Nephron progenitor cell (in vitro differentiated cells): ENCODE data around the gene GID8.

Experiments
- DNase-seq: peaks from one replicate; pipeline ENCODE4 v3.0.0; 2021
- H3K27ac Mint-ChIP-seq: 2 replicates; pipeline ENCODE4 v1.8.0; 2021; ENCODE audit warnings: mild to moderate bottlenecking, moderate library complexity, mixed read lengths
- H3K27me3 Mint-ChIP-seq: 2 replicates; pipeline ENCODE4 v1.8.0; 2021; ENCODE audit warnings: mild to moderate bottlenecking, low read depth, mixed read lengths; ENCODE audit not compliant: poor library complexity
- H3K36me3 Mint-ChIP-seq: 2 replicates; pipeline ENCODE4 v1.8.0; 2021; ENCODE audit warnings: low read depth, mixed read lengths
- H3K4me1 Mint-ChIP-seq: 2 replicates; pipeline ENCODE4 v1.8.0; 2021; ENCODE audit warnings: mixed read lengths
- H3K4me3 Mint-ChIP-seq: 2 replicates; pipeline ENCODE4 v1.8.0; 2021; ENCODE audit warnings: mild to moderate bottlenecking, moderate library complexity, mixed read lengths
- H3K9me3 Mint-ChIP-seq: 2 replicates; pipeline ENCODE4 v1.8.0; 2021; ENCODE audit warnings: mild to moderate bottlenecking, moderate library complexity, mixed read lengths
- TF ChIP-seq, protein P1 (sequence below): fragments of 200-600 bp; sonication (generic); IDR thresholded peaks from 2 replicates; pipeline ENCODE4 v1.5.0; 2021; ENCODE audit warnings: antibody characterized with exemption

Gene GID8

DNA sequence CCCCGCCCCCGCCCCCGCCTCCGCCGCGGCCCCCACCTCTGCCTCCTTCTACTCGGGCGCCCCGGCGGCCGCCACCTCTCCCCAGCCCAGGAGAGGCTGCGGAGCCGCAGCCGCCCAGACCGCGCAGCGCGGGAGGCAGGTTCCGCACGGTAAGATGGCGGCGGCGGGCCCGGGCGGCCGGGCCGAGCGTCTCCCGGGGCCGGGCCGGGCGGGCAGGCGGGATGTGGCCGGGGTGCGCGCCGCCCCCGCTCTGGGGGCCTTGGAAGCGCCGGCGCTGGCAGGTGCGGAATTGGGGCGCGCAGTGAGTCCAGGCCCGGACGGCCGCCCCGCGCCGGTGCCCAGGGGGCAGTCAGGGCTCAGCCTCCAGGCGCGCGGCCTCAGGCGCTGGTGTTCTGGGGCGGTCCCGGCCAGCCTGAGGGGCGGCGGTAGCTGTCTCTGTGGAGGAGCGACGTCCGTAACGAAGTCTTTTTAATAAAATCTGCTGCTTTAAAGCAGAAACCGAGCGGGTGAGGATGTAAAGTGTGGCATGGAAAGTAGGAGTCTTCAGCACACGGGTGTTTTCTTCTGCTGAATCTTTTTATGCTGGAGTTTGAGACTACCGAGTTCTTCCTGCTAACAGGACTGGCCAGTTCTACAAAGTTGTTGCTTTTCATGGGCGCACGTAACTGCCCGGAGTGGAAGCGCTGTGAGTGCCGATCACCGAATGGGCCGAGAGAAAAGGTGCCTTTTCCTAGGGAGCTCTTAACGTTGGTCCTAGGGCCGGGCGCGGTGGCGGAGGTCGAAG lies at the start of gene GID8:
GID8 (plus strand) TSS at position 43 of the 784 bp plus-strand sequence. CDS start 3,356 bp downstream, outside the sequence.
- H3K36me3 Mint-ChIP-seq, result peaks cover 26% of the 10 kb centered on the region
- H3K27ac Mint-ChIP-seq, result peak within 1 kb of the TSS; percentile 99
- no peaks in the 10 kb centered on the region for H3K9me3 Mint-ChIP-seq
- TF ChIP-seq, protein P1, sequence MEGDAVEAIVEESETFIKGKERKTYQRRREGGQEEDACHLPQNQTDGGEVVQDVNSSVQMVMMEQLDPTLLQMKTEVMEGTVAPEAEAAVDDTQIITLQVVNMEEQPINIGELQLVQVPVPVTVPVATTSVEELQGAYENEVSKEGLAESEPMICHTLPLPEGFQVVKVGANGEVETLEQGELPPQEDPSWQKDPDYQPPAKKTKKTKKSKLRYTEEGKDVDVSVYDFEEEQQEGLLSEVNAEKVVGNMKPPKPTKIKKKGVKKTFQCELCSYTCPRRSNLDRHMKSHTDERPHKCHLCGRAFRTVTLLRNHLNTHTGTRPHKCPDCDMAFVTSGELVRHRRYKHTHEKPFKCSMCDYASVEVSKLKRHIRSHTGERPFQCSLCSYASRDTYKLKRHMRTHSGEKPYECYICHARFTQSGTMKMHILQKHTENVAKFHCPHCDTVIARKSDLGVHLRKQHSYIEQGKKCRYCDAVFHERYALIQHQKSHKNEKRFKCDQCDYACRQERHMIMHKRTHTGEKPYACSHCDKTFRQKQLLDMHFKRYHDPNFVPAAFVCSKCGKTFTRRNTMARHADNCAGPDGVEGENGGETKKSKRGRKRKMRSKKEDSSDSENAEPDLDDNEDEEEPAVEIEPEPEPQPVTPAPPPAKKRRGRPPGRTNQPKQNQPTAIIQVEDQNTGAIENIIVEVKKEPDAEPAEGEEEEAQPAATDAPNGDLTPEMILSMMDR, result no peak
- H3K4me1 Mint-ChIP-seq, result peaks cover 31% of the 10 kb centered on the region
- DNase-seq, result no peak
- H3K4me3 Mint-ChIP-seq, result peak within 1 kb of the TSS; percentile 100
- peaks cover 4% of the 10 kb centered on the region for H3K27me3 Mint-ChIP-seq

GRCh38 chr20:62888406-62888805 lies 49.5 kb upstream of the GID8 start:
- Mint-ChIP-seq H3K27ac (no peak overlapping the region), H3K4me1 (peaks cover 34% of the 10 kb centered on the region), H3K27me3 (no peaks in the 10 kb centered on the region), H3K9me3 (no peaks in the 10 kb centered on the region), H3K4me3 (no peak overlapping the region), H3K36me3 (peaks cover 80% of the 10 kb centered on the region)
- TF ChIP-seq, protein P1, result no peak
- DNase-seq, result no peak

- Mint-ChIP-seq H3K9me3 (no peaks in the 10 kb centered on the region), H3K27ac (no peak overlapping the region), H3K4me3 (no peak overlapping the region), H3K27me3 (no peaks in the 10 kb centered on the region), H3K4me1 (peaks cover 34% of the 10 kb centered on the region), H3K36me3 (peaks cover 85% of the 10 kb centered on the region)
- DNase-seq, result no peak
- TF ChIP-seq, protein P1, result no peak
Measured at GRCh38 chr20:62888910-62889309, 49.0 kb upstream of the GID8 start.

DNA sequence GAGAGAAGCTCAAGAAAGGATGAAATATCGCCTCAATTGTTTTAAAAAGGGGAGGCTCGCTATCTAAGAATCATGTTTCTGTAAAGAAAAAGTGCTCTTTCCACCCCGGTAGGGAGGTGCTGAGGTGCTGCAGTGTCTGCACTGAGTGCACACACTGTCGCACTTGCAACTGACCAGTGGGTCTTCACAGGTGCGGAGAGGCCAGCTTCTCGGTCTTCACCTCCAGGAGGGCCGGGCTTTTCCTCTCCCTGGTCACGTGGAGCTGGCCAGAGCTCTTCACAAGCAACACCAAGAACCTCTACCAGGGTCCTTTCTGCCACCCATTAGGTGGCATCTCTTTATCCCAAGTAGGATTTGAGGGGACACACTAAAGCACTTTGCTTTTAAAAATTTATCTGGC lies 48.5 kb upstream of the GID8 start:
- H3K27ac Mint-ChIP-seq, result peak overlapping the region; percentile 75
- H3K27me3 Mint-ChIP-seq, result no peaks in the 10 kb centered on the region
- no peaks in the 10 kb centered on the region for H3K9me3 Mint-ChIP-seq
- DNase-seq, result no peak
- TF ChIP-seq, protein P1, result no peak
- peaks cover 29% of the 10 kb centered on the region for H3K4me1 Mint-ChIP-seq
- no peak overlapping the region for H3K4me3 Mint-ChIP-seq
- peaks cover 89% of the 10 kb centered on the region for H3K36me3 Mint-ChIP-seq

- H3K36me3 Mint-ChIP-seq, result peaks cover 85% of the 10 kb centered on the region
- no peak overlapping the region for H3K27ac Mint-ChIP-seq
- TF ChIP-seq, protein P1, result no peak
- no peaks in the 10 kb centered on the region for H3K27me3 Mint-ChIP-seq
- no peaks in the 10 kb centered on the region for H3K9me3 Mint-ChIP-seq
- no peak overlapping the region for H3K4me3 Mint-ChIP-seq
- peaks cover 24% of the 10 kb centered on the region for H3K4me1 Mint-ChIP-seq
- DNase-seq, result no peak
Measured at GRCh38 chr20:62889871-62890270, 48.1 kb upstream of the GID8 start.

- peaks cover 23% of the 10 kb centered on the region for H3K4me1 Mint-ChIP-seq
- H3K27ac Mint-ChIP-seq, result peak overlapping the region; percentile 32
- H3K36me3 Mint-ChIP-seq, result peaks cover 89% of the 10 kb centered on the region
- DNase-seq, result no peak
- no peaks in the 10 kb centered on the region for H3K9me3 Mint-ChIP-seq
- no peak overlapping the region for H3K4me3 Mint-ChIP-seq
- H3K27me3 Mint-ChIP-seq, result no peaks in the 10 kb centered on the region
- TF ChIP-seq, protein P1, result no peak
Measured at GRCh38 chr20:62890444-62890843, 47.5 kb upstream of the GID8 start.
